H9 (cell line): Measurements from ENCODE around the gene TUG1. TPM values are rescaled to one million over a fixed set of nuclear protein-coding genes. Genes with fewer than 3 reads are reported as not detected.

Experiments used
- DNase-seq: peaks from one replicate; pipeline ENCODE4 v3.0.0-alpha.2; 2017
- H2AFZ ChIP-seq: one replicate; pipeline ENCODE4 v1.6.1; 2013; ENCODE audit warnings: mild to moderate bottlenecking, low read length, control low read depth, moderate library complexity
- H2AK5ac ChIP-seq: 2 replicates; pipeline ENCODE4 v1.6.1; 2013; ENCODE audit warnings: low read length, control low read depth, mixed read lengths; ENCODE audit not compliant: insufficient read length
- H2BK120ac ChIP-seq: one replicate; pipeline ENCODE4 v1.6.1; 2013; ENCODE audit warnings: low read depth, mild to moderate bottlenecking, low read length, control low read depth, inconsistent platforms; ENCODE audit not compliant: poor library complexity, severe bottlenecking
- H2BK12ac ChIP-seq: 2 replicates; pipeline ENCODE4 v1.6.1; 2013; ENCODE audit warnings: low read length, control low read depth, mixed read lengths, low read depth; ENCODE audit not compliant: insufficient read length
- H2BK15ac ChIP-seq: 2 replicates; pipeline ENCODE4 v1.6.1; 2013; ENCODE audit warnings: low read depth, low read length, control low read depth
- H2BK20ac ChIP-seq: one replicate; pipeline ENCODE4 v1.6.1; 2013; ENCODE audit warnings: low read depth, mild to moderate bottlenecking, low read length, control low read depth, inconsistent platforms; ENCODE audit not compliant: poor library complexity, severe bottlenecking
- H2BK5ac ChIP-seq: 2 replicates; pipeline ENCODE4 v1.6.1; 2013; ENCODE audit warnings: low read length, control low read depth, mixed read lengths; ENCODE audit not compliant: insufficient read length
- H3K14ac ChIP-seq: 2 replicates; pipeline ENCODE4 v1.6.1; 2013; ENCODE audit warnings: low read length, control low read depth; ENCODE audit not compliant: insufficient read depth
- H3K18ac ChIP-seq: 2 replicates; pipeline ENCODE4 v1.6.1; 2013; ENCODE audit warnings: low read depth, mild to moderate bottlenecking, mixed read lengths, low read length, control low read depth; ENCODE audit not compliant: insufficient read length
- H3K23ac ChIP-seq: 2 replicates; pipeline ENCODE4 v1.6.1; 2013; ENCODE audit warnings: low read length, control low read depth, mixed read lengths, low read depth; ENCODE audit not compliant: insufficient read length
- H3K23me2 ChIP-seq: 2 replicates; pipeline ENCODE4 v1.6.1; 2013; ENCODE audit warnings: low read depth, mild to moderate bottlenecking, mixed read lengths, low read length, control low read depth; ENCODE audit not compliant: insufficient read length, poor library complexity, severe bottlenecking
- H3K27ac ChIP-seq: 2 replicates; pipeline ENCODE4 v1.5.1; 2013; ENCODE audit warnings: low read length, control low read depth, mixed read lengths, low read depth; ENCODE audit not compliant: insufficient read length
- H3K27me3 ChIP-seq: 2 replicates; pipeline ENCODE4 v1.6.1; 2013; ENCODE audit warnings: low read length, control low read depth, inconsistent platforms; ENCODE audit not compliant: insufficient read depth
- H3K4ac ChIP-seq: 2 replicates; pipeline ENCODE4 v1.6.1; 2013; ENCODE audit warnings: low read depth, mild to moderate bottlenecking, control low read depth, inconsistent platforms, low read length, moderate library complexity
- H3K4me1 ChIP-seq: 2 replicates; pipeline ENCODE4 v1.6.1; 2013; ENCODE audit warnings: low read length, control low read depth, inconsistent platforms; ENCODE audit not compliant: insufficient read depth
- H3K4me2 ChIP-seq: 2 replicates; pipeline ENCODE4 v1.6.1; 2013; ENCODE audit warnings: low read length, control low read depth, mixed read lengths; ENCODE audit not compliant: insufficient read length, insufficient read depth
- H3K56ac ChIP-seq: 2 replicates; pipeline ENCODE4 v1.6.1; 2013; ENCODE audit warnings: low read depth, mild to moderate bottlenecking, mixed read lengths, low read length, control low read depth; ENCODE audit not compliant: insufficient read length
- H3K79me1 ChIP-seq: 2 replicates; pipeline ENCODE4 v1.6.1; 2013; ENCODE audit warnings: low read depth, mild to moderate bottlenecking, moderate library complexity, low read length, control low read depth, inconsistent platforms; ENCODE audit not compliant: insufficient read depth, poor library complexity, severe bottlenecking
- H3K79me2 ChIP-seq: 2 replicates; pipeline ENCODE4 v1.6.1; 2013; ENCODE audit warnings: low read length, control low read depth, inconsistent platforms; ENCODE audit not compliant: insufficient read depth
- H3K9ac ChIP-seq: 2 replicates; pipeline ENCODE4 v1.6.1; 2013; ENCODE audit warnings: low read length, control low read depth, mixed read lengths; ENCODE audit not compliant: insufficient read length; ENCODE audit errors: extremely low read depth
- H3K9me3 ChIP-seq: one replicate; pipeline ENCODE4 v1.6.1; 2013; ENCODE audit warnings: low read depth, low read length, inconsistent platforms; ENCODE audit not compliant: control insufficient read depth
- H3T11ph ChIP-seq: one replicate; pipeline ENCODE4 v1.6.1; 2013; ENCODE audit warnings: mild to moderate bottlenecking, low read length, control low read depth, inconsistent platforms
- H4K20me1 ChIP-seq: one replicate; pipeline ENCODE4 v1.6.1; 2013; ENCODE audit not compliant: control insufficient read depth, insufficient read length, insufficient read depth
- H4K5ac ChIP-seq: 2 replicates; pipeline ENCODE4 v1.6.1; 2013; ENCODE audit warnings: low read depth, mild to moderate bottlenecking, mixed read lengths, low read length, control low read depth; ENCODE audit not compliant: insufficient read length
- H4K8ac ChIP-seq: replicated peaks from 2 replicates; pipeline ENCODE4 v1.6.1; 2013; ENCODE audit warnings: low read length, control low read depth, mixed read lengths, low read depth; ENCODE audit not compliant: insufficient read length
- H4K91ac ChIP-seq: 2 replicates; pipeline ENCODE4 v1.6.1; 2013; ENCODE audit warnings: low read depth, mild to moderate bottlenecking, moderate library complexity, mixed read lengths, low read length, control low read depth; ENCODE audit not compliant: insufficient read length
- H3K27ac Mint-ChIP-seq, 3 experiments: 2 replicates in 2 of 3; 3 replicates in 1 of 3; pipeline ENCODE4 v1.8.0; 2020 to 2021; ENCODE audit warnings: mixed read lengths in 3 of 3, mild to moderate bottlenecking in 1 of 3, moderate library complexity in 1 of 3
- H3K27me3 Mint-ChIP-seq: 2 replicates; pipeline ENCODE4 v1.8.0; 2021; ENCODE audit warnings: low read depth, mild to moderate bottlenecking, moderate library complexity, mixed read lengths
- H3K36me3 Mint-ChIP-seq, 3 experiments: 2 replicates in 2 of 3; 3 replicates in 1 of 3; pipeline ENCODE4 v1.8.0; 2020 to 2021; ENCODE audit warnings: low read depth in 3 of 3, mixed read lengths in 3 of 3; ENCODE audit not compliant: insufficient read depth in 1 of 3
- H3K4me1 Mint-ChIP-seq, 2 experiments: 2 replicates each; pipeline ENCODE4 v1.8.0; 2020; ENCODE audit warnings: mixed read lengths in 2 of 2
- H3K4me3 Mint-ChIP-seq, 2 experiments: 2 replicates in 1 of 2; 3 replicates in 1 of 2; pipeline ENCODE4 v1.8.0; 2020 to 2021; ENCODE audit warnings: mild to moderate bottlenecking in 2 of 2, mixed read lengths in 2 of 2, moderate library complexity in 1 of 2
- H3K9me3 Mint-ChIP-seq, 2 experiments: 2 replicates in 1 of 2; 3 replicates in 1 of 2; pipeline ENCODE4 v1.8.0; 2020; ENCODE audit warnings: mild to moderate bottlenecking in 2 of 2, mixed read lengths in 2 of 2, moderate library complexity in 1 of 2
- CTCF ChIP-seq: fragments of 200-600 bp; sonication (generic); conservative IDR thresholded peaks from 3 replicates; pipeline ENCODE4 v1.8.0; 2021; ENCODE audit warnings: antibody characterized with exemption, mild to moderate bottlenecking
- WGBS: extraction: QIAGEN DNeasy Blood & Tissue Kit; methylation state at CpG from one replicate; pipeline ENCODE4 v1.1.7; 2013; ENCODE audit warnings: missing lambda C conversion rate, low lambda C conversion rate, mixed read lengths; ENCODE audit not compliant: insufficient read length; ENCODE audit errors: extremely low coverage; 5-methylcytosine and 5-hydroxymethylcytosine counted together
- total RNA-seq: library from RNA; stranded (reverse); gene quantifications from 2 replicates; pipeline ENCODE4 v1.2.1, GENCODE V29; 2021

TUG1 gene
- total RNA-seq, 1 experiment from 2014 or later: 99.6 TPM

- Histone ChIP-seq H2BK15ac (no peak overlapping the region), H3K27me3 (no peaks in the 10 kb centered on the region), H4K5ac (no peak overlapping the region), H3K79me1 (no peaks in the 10 kb centered on the region), H3K23ac (no peak overlapping the region), H2AFZ (no peak overlapping the region), H3K14ac (no peak overlapping the region), H2AK5ac (no peak overlapping the region), H3K79me2 (no peaks in the 10 kb centered on the region), H4K91ac (no peak overlapping the region), H4K8ac (no peak overlapping the region), H3K23me2 (no peaks in the 10 kb centered on the region), H2BK5ac (no peak overlapping the region), H4K20me1 (no peaks in the 10 kb centered on the region), H3K9ac (no peak overlapping the region), H3K27ac (no peak overlapping the region), H3K18ac (no peak overlapping the region), H3K4me1 (no peaks in the 10 kb centered on the region), H3K4ac (no peak overlapping the region), H3T11ph (no peak overlapping the region), H2BK120ac (no peak overlapping the region), H3K4me2 (no peak overlapping the region), H2BK20ac (no peak overlapping the region), H3K9me3 (no peaks in the 10 kb centered on the region), H3K56ac (no peak overlapping the region), H2BK12ac (no peak overlapping the region)
- H3K27me3 Mint-ChIP-seq: no peaks in the 10 kb centered on the region; the same call in 1 of the 2 replicates
- peaks cover 20 to 29% (median 26%) of the 10 kb centered on the region in 3 experiments for H3K36me3 Mint-ChIP-seq
- no peak for TF ChIP-seq CTCF
- no peak overlapping the region for H3K4me3 Mint-ChIP-seq
- WGBS: no CpG with 5 or more reads among the region's 6 CpGs
- 0 out of 7 replicates have a peak overlapping the region, but pooled peaks of 1 of the 3 experiments have one; percentile 13 for H3K27ac Mint-ChIP-seq
- H3K4me1 Mint-ChIP-seq: peaks cover 0 to 2% of the 10 kb centered on the region in 2 experiments; a peak in 1 of 4 replicates
- H3K9me3 Mint-ChIP-seq: peaks cover 0 to 2% of the 10 kb centered on the region in 2 experiments; a peak in 3 of 5 replicates
- no peak for DNase-seq
Measured at GRCh38 chr22:30921108-30921507, 48.0 kb upstream of the TUG1 start.
